GM18499 (cell line): ENCODE measurements around the gene ANO3.

Experiments
- ATAC-seq: cut with Tn5 transposase; IDR thresholded peaks from one replicate; pipeline ENCODE4 v1.9.1; 2021; ENCODE audit warnings: moderate number of reproducible peaks; ENCODE audit not compliant: insufficient read depth, unreplicated experiment

The ANO3 gene

DNA sequence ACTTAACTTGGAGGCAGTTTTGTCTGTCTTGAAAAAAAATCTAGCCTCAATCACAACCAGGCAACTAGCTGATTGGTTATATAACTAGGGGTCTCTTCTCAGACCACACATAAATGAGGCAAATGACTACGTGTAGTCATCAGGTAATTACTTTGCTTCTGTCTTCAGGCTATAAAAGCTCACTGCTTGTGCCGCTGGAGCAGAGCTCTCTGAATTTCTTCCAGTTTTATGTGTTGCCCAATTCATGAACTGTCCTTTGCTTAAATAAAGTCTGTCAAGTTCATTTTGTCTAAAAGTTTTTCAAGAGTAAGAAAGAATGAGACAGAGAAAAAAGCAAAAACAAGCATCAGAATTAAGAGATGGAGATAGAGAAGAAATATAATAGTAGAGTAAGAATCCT, 146.8 kb downstream of the ANO3 start:
- no peak for ATAC-seq

DNA sequence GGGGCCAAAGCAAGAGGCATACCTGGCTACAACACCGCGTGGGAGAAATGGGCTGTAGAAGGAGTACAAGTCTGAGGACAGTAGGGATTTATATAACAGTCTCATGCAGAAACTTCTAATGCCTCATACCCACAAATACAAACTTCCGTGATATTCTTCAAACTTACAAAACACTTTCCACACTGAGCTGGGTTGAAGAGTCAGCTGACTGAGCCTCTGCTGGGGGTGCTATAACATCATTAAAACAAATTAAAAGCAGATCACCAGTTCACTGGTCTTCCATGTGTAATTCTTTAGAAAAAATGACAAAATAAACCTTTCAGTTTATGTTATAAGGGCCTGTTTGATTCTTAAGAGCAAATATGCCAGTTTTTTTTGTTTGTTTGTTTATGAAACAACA, 148.1 kb downstream of the ANO3 start:
- no peak for ATAC-seq

DNA sequence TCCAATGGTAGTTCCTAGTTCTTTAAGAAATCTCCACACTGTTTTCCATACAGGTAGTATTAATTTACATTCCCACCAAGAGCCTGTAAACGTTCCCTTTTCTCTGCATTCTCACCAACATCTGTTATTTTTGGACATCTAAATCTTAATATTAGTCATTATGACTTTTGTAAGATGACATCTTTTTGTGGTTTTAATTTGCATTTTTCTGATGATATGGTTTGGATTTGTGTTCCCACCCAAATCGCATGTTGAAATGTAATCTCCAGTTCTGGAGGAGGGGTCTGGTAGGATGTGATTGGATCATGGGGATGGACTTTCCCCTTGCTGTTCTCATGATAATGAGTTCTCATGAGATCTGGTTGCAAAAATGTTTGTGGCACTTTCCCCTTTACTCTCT, 151.2 kb downstream of the ANO3 start:
- no peak for ATAC-seq

DNA sequence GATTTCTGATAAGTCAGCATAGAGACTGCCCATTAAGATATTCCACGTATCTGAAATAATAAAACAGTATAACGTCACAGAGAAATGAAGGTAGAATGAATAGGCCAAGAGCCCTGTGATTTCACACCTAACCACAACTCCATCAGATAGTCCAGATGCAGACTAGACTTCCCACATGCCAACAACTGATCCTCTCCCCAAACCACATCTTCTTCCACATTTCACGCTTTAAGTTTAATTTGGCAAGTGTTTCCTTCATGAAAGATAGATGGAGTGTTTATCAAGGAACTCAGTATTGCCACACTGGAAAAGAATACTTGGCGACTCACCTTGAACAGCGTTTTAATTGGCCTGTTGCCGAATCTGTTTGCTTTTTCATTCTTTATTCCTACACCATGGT, 158.6 kb downstream of the ANO3 start:
- ATAC-seq: no peak

DNA sequence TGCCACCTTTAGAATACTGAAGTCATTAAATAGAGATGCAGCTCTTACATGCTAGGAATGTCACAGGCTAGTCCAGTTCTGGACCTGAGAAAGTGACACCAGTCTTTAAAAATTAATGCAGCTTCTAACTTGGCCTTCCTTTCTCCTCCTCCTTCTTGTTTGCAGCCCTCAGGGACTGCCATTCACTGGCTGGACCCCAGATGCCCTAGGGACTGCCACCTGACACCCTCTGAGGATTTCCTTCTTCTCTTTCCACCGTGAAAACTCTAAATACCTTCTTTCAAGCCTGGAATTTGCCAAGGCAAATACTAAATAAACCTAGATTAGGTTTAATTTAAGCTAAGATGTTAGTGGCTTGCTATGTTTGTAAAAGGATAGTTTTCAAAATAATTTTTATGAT, 161.7 kb downstream of the ANO3 start:
- no peak for ATAC-seq

DNA sequence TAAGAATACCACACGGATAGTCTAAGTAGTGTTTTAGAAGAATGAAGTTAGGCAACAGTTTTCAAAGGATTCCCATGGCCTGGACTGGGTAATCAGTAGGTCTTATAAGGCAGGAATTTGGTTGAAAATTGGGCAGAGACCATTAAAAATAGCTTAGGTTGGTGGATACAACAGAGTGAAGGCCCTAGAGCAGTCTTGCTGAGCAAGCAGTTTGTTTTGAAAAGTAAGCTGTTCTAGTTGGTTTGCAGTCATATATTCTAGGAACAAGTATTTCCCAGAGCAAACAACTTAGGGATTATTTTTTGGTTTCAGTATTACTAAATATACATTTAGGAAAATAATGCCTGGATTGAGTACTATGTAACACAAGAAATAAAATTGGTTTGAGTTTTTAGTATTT, 175.3 kb downstream of the ANO3 start:
- ATAC-seq: no peak

DNA sequence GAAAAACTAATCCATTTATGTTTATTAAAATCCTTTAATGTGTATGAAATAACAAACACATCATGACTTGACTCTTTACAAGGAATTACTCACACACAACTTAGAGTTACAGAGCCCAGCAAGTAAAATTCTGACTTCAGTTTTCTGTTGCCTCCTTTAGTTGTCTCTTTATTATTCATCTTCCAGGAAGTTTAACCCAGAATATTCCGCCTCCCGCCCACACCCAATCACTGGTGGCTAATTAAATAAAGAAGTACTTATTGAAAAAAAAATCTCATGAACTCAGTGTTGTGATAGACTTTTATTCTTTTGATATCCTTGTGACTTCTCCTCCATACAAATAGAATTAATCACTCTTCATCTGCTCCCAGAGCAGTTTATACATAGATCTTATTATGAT, 178.2 kb downstream of the ANO3 start:
- no peak for ATAC-seq

DNA sequence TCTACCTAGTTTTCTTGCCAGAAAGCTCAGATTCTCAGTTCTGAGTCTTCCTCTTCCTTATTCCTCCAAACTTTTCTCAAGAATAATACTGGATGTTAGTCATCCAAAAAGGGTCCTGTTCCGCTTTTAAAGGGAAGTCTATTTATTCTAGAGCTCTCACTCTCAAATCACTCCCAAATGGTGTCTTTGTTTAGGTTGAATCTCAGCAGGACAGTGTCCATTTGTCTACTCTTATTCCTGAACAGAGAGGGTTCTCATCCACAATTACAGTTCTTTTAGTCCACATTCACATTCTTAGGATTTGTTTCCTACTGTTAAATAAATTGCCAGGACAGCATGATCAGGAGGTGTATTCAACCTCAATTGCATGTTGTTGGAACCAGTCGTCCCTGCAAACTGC, 178.8 kb downstream of the ANO3 start:
- ATAC-seq: no peak

DNA sequence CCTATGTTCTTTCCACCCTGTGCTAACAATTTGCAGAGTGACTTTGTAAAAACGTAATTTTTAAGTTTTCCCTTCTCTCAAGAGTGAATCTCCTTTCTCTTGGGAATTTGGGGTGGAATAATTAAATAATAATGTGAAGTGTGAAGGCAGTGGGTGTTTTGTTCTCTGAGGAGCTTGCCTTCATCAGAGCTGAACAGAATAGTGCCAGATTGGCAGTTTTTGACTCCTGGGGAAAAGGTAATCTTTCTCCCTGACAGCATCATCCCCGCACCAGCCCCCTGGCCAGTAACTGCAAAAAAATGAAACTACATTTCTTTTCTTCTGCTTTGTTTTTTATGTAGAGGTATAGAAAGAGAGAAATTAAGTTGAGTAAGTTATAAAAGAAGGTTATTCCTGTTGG, 180.3 kb downstream of the ANO3 start:
- no peak for ATAC-seq

DNA sequence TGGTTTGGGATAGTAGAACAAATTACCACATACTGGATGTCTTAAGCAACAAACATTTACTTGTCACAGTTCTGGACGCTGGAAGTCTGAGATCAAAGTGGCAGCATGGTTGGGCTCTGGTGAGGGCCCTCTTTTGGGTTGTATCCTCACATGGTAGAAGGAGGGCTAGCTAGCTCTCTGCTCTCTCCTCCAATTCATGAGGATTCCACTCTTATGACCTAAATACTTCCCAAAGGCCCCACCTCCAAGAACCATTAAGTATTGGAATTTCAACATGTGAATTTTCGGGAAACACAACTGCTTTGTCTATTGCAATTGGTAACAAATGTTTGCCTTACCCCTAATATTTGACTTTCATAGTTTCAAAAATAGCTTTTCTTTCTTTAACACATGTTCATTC, 187.5 kb downstream of the ANO3 start:
- ATAC-seq: no peak

DNA sequence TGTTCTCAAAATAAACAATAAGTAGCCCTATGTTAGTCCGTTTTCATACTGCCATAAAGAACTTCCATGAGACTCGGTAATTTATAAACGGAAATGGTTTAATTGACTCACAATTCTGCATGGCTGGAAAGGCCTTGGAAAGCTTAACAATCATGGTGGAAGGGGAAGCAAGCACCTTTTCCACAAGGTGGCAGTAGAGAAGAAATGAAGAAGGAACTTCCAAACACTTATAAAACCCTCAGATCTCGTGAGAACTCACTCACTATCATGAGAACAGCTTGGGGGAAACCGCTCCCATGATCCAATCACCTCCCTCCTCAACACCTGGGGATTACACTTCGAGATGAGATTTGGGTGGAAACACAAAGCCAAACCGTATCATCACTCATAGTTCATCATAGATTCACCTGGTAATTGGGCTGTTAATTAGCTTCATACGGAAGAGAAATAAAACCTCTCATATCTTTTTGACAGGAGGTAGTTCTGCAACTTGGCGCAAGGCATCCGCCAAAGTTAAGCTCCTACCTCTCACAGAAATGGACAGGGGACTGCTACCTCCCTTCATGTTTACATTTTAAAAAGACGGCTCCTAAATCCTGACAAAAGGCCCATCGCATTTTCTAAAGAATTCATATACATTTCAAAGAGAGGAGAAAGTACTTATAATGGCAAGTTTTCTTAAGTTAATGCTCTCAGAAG, 191.1 kb downstream of the ANO3 start:
- no peak for ATAC-seq

DNA sequence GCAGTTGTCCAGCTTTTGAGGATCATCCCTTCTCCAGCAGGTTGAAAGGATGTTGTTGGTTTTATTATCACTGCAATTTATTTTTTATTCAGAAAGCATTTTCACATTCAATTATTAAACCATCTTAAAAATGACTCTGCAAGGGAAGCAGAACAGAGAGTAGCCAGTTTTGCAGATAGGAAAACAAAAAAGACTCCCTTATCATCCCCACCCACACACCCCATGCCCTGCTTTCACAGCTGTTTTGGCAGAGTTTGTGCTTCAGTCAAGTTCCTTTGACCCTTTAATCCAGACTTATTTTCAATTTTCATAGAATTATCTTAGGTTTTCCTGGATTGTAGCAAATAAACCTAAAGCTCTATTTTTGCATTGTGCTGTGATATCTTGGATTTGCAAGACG, 195.8 kb downstream of the ANO3 start:
- no peak for ATAC-seq

DNA sequence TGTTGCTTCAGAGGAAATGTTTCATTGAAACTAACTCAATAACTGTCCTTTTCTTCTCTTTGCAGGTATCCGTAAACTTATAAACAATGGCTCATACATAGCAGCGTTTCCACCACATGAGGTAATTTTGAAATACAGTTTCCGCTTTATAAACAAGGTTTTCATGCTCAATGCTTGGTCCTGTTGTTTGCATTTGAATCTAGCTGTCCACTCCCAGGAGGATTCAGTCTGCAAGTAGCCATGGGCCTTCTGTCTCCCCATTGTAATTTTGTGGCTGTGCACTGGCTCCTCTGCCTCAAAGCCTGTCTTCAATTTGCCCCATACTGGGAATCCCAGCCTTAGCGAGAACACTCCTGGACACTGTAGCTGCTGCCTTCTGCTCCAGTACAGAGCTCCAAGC, 205.4 kb downstream of the ANO3 start:
- no peak for ATAC-seq

DNA sequence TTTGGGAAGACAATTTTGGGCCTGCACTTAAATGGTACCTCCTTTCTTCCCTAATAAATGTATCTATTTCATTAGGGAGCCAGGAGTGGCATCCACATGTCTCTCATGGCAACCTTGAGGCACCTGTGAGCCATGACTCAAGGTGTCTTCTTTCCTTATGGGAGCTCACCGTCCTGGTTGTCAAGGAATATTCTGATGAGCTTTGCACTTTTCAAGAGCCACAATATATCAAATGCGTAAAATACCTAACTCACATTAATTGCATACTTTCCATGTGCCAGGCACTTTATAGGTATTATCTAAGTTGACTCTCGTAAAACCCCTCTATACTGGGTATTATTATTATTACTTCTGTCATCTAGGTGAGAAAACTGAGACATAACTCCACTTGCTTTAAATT, 207.6 kb downstream of the ANO3 start:
- no peak for ATAC-seq

DNA sequence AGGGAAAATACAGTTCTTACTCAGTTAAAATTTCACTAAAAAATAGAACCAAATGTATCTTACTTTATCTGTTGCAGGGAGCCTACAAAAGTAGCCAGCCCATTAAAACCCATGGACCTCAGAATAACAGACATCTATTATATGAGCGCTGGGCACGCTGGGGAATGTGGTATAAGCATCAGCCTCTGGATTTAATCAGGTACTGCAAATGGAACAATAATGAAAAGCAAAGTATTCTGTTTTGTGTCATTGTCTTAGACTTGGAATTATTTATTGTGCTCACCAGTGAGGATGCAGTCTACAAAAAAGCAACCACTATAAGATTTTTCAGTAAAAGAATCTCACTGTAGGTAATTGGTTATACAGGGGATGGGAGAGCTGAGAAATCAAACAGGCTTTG, 209.9 kb downstream of the ANO3 start:
- ATAC-seq: no peak

DNA sequence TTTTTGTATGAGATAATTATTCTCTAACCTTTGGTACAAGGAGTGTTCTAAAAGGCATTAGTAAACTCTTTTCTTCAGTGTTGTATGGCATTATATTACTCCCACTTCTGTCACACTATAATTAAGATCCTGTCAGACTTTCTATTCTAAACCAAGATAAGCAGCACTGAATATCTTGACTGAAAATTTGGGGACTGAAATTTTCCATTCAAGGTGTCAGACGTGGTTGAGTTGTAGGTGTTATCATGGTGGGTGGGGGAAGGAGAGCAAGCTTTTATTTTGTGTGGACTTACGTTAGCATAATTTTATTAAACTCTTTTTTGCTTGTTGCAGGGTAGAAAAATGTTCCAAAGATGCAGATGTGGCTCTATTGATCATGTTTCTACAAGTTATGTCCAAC, 217.2 kb downstream of the ANO3 start:
- no peak for ATAC-seq

DNA sequence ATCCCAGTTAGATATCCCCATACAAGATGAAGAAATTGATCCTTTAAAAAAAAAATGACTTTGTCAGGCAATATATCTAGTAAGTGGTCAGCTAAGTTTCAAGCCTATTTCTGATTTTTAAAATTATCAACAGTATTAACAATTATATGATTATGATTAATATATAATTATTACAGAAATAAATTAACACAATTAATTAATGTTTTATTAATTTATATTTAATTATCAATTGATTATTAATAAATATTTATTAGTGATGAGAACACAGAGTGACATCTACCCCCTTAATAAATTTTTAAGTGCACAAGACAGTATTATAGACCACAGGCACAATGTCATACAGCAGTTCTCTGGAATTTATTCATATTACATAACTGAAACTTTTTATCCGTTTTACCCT, 218.1 kb downstream of the ANO3 start:
- no peak for ATAC-seq

DNA sequence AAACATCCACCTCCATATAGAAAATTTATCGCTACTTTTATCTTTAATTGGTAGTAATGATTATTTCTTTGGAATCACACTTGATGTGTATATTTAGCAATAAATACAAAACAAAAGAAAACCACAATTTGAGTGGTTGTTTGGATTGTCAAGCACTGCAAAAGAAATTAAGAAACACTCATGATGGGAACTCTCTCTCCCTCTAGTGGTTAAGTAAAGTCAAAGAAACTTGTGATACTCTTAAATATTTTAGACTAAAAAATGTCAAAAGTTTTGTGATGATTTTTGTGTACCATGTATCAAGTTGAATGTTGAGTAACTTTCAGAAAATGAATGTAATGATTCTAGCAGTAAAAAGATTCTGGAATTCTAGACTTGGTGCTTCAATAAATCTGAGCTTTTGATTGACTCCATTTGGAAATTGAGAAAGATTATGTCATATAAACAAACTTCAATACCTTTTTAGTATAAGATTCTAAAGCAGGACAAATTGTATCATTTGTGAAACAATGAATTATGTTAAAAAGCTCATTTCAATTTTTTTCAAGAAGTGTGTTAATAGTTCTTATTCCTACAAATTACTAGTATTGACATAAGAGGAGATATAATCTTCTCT, 219.4 kb downstream of the ANO3 start:
- ATAC-seq: no peak

DNA sequence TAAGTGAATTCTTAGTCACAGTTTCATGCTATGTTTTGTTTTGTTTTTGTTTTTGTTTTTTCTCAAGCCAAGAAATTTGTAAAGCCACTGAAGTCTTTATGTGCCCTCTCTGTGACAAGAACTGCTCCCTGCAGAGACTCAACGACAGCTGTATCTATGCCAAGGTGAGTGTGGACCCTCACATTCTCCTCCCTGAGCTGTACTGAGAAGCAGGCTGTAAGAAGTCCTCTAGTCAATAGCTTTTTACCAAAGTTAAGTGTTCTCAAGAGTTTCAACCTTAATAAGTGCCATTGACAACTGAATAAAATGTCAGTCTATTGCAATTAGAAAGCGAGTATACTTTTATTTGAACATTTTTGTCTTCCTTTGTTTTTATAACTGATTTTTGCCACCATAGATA, 221.3 kb downstream of the ANO3 start:
- no peak for ATAC-seq

DNA sequence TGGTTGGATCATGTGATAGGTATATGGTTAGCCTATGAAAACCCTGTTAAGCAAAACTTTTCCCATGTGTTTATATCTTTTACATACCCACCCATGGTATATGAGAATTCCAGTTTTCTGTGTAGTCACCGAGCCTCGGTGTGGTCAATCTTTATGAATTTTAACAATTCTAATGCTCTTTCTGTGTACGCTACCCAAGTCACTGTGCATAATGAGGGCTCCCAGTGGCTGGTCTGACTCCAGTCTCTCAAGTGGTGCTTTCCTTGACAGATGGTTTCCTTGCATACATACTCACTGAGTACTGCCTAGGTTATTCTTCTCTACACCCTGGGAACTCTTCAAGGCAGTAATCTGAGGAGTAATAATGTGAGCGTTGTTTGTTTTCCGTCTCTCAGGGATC, 222.5 kb downstream of the ANO3 start:
- no peak for ATAC-seq

DNA sequence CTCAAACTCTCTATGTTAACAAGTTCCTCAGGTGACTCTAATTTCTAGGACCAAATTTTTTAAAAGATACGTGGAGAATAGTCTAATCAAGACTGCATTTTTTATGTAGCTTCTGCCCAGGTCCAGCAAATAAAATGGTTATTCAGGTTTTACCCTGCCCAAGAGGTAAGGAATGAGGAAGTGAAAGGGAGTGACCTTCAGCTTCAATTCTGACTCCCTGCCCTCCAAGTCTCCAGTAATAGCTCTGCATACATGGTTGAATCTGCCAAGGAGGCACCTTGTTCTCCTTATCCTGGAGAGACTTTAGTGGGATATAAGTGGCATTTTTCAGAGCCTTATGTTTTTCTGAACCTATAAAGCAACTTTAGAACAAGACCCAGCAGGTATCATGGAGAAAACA, 224.7 kb downstream of the ANO3 start:
- ATAC-seq: no peak

DNA sequence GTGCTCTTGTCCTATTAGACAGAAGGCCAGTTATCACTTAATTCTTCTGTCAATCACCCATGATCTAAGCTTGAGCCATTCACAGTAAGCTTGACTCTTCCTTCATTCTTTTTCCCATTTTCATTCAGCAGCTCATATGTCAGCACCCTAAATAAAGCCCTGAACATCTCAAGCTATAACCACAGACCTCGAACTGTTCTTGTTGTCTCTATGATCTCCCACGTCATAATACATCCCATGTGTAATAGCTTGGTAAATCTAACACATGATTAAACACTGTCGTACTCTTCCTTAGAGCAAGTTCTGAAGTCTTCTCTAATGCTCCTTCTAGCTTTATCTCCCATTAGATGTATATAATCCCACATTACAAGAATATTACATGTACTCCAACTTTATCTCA, 225.7 kb downstream of the ANO3 start:
- ATAC-seq: no peak

DNA sequence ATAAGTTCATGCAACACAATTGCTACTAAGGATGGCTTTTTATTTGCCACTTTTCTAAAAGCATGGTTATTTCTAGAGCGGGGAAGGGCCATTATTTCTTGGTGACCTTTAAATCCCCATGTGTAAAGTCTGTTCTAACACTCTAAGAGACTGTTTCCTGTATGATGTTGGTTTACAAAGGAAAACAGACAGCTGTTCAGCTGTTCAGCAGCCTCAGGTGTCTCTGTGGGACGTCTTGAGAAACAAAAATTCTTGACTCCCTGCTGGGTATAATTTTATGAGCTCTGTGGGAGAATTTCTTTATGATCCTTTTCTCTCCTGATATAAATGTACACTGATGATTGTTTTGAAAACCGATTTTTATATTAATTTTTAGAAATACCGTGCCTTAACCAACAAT, 226.3 kb downstream of the ANO3 start:
- ATAC-seq: no peak
